GM21737 (cell line): ENCODE data around the gene MYO15B.
A peak's percentile ranks its signal among the peaks of the same experiment; 100 is the strongest.
"Not testable (repeated sequence)": the region's sequence is repeated elsewhere in the genome, so short reads cannot be mapped to it uniquely, and the experiment has no call there.

Experiments used
- ATAC-seq: cut with Tn5 transposase; IDR thresholded peaks from one replicate; pipeline ENCODE4 v1.9.1; 2021; ENCODE audit warnings: mild to moderate bottlenecking, moderate library complexity; ENCODE audit not compliant: unreplicated experiment

The MYO15B gene

DNA sequence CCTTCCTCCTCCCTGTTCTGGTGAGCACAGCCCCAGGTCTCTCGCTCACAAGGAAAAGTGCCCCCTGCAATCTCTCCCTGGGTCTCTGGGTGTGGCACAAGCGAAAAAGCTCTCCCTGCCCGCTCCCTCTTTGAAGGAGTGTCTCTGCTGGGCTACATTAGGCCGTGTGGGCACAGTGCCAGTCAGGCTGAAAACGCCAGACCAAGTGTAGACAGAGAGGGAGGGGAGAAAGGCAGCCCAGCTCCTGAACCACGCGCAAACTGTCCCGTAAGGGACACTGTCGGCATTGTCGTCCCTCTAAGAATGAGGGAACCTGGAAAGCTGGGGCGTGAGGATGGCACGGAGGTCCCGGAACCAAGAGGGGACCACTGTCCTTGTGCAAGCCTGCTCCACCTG is 49.5 kb downstream of the MYO15B start:
- no peak for ATAC-seq

DNA sequence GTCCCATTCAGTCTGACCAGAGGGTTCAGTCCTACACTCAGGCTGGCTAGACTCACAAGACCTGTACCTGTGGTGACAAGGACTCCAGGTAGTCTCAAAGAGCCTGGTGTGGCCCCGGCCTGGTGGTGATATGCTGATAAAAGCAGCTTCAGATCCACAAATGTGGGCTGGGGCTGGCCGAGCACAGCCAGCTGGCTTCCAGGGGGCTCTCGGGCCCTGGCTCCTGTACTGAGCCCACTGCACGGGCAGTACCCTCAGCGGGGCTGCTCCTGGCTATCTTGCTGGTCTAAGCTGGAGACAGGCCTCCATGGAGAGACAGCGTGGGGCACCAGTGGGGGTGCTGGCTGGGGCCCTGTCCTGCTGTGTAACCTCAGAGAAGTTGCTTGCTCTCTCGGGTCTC is 50.0 kb downstream of the MYO15B start:
- no peak for ATAC-seq

DNA sequence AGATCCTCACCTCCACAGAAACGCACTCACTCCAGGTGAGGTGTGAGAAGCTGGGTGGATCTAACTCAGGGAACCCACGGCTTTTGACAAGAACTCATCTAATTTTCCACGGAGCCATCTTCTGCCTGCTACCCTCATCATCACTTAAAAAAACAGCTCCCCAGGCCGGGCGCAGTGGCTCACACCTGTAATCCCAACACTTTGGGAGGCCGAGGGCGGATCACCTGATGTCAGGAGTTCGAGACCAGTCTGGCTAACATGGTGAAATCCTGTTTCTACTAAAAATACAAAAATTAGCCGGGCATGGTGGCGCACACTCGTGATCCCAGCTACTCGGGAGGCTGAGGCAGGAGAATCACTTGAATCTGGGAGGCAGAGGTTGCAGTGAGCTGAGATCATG is 50.4 kb downstream of the MYO15B start:
- ATAC-seq = not testable (repeated sequence)

DNA sequence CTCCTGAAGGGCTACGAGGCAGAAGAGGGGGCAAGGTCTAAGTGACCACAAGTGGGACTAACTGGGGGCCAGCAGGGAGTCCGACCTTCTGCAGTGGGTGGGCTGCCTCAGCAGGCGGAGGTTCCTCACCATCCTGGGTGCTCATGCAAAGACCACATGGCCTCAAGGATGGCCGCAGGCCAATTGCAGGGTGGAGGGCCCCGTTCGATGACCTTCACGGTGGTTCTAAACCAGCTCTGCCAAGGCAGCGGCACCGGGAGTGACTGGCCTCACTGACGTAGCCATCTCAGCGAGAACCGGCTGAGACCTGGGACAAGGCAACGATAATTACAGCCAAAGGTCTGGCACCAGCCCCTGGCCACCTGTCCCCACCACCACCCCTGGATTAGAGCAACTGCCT is 51.3 kb downstream of the MYO15B start:
- ATAC-seq = no peak

DNA sequence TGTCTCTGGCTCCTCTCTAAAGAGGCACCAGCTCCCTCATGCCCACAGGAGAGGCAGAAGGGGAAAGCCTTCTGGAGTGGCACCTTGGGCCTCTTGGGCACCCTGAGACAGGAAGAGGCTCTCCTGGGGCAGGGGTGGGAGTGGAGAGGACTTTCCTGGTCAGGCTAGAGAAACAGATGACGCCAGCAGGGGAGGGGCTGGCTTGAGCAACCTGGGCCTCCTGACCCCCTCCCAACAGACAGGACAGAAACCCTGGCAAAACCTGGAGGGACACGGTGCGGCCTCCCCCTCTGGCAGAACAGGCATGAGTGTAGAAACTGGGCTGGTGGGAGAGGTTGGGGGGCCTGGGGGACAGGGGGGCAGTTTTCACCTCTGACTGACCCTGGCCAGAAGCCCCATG is 51.7 kb downstream of the MYO15B start:
- no peak for ATAC-seq

DNA sequence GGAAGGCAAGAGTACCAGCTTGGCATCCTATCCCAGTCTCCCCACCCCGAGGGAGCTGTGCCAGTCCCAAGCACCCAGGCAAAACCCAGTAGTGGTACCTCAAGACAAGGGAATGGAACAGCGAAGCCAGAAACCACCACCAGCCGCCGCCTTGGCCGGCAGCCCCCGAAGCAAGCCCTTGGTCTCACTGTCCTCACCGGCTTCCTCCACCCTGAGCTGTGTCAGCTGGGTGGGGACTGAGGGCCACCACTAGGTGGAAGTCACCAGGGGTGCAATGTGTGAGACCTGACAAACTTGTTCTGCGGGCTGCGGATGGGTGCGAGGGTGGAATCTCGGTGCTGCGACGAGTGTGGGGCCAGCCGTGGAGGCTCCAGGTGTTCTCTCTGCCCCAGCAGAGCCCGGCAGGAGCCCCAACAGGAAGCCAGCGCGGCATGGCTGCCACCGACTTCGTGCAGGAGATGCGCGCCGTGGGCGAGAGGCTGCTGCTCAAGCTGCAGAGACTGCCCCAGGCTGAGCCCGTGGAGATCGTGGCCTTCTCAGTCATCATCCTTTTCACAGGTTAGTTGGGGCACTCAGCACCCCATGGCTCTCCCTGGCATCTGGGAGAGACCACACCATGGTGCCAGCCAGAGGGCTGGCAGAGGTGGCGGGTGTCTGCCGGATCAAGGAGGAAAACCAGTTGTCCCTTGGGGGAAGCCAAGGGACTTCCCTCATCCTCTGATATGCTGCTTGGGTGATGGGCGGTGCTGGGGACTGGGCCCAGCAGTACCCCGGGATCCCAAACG is 52.4 kb downstream of the MYO15B start:
- no peak for ATAC-seq

DNA sequence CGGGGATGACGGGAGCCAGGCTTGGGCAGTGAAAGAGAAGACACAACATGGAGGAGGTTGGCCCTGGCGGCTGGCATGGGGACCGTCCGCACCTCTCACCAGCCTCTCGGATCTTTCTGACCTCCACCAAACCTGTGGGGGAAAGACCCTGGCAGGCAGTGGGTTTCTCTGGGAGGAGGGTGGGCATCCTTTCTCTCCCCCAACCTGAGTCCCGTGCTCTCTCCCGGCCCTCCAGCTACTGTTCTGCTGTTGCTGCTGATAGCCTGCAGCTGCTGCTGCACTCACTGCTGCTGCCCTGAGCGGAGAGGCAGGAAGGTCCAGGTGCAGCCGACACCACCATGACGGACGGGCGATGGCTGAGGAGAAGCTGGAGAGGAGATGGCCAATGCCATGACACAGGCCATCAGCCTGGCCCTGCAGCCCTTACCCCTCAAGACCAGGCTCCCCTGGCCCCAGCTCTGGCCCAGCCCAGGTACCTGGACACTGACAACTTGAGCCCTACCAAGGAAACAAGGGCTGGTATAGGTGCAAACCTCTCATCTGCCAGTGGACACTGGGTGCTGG is 53.0 kb downstream of the MYO15B start:
- ATAC-seq = no peak

DNA sequence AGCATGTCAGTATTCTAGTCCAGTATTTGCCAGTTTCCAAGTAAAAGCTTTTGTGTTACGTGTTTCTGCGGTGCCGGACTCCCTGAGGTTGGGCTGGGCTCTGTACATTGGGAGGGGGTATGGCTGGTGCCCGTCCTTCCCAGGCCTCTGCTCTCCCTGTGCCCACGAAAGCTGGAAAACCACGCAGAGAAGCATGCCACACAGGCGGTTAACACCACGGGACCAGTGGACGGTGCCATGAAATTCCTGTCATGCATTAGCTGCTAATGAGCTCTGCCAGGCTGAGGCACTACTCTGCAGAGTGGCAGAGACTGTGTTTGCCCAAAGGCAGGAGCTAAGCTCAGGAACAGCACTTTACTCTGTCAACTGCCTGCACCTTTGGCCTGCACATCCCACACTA is 53.7 kb downstream of the MYO15B start:
- no peak for ATAC-seq

DNA sequence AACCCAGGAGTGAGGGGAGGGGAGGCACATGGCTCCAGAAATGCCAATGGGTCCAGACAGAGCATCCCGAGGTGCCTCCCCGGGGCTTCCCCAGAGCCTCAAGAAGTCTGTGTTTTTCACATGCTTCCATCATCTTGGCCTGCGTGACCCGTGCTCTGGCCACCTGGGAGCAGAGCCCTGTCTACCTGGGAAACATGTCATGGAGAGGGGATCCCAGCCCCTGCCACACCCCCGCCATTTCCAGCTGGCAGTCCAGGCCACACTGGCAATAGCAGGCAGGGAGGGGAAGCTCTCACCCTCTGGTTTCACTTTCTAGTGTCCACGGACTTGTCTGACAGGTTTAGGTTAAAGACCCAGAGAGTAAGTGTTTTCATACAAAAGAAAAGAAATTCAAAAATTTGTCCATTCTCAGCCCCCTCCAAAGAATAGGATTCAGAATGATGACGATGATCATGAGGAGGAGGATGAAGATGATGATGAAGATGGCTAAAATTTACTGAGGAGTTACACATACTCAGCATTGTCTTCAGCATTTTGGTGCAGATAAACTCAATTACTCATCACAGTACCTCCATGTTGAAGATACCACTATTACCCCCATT is 54.7 kb downstream of the MYO15B start:
- no peak for ATAC-seq

DNA sequence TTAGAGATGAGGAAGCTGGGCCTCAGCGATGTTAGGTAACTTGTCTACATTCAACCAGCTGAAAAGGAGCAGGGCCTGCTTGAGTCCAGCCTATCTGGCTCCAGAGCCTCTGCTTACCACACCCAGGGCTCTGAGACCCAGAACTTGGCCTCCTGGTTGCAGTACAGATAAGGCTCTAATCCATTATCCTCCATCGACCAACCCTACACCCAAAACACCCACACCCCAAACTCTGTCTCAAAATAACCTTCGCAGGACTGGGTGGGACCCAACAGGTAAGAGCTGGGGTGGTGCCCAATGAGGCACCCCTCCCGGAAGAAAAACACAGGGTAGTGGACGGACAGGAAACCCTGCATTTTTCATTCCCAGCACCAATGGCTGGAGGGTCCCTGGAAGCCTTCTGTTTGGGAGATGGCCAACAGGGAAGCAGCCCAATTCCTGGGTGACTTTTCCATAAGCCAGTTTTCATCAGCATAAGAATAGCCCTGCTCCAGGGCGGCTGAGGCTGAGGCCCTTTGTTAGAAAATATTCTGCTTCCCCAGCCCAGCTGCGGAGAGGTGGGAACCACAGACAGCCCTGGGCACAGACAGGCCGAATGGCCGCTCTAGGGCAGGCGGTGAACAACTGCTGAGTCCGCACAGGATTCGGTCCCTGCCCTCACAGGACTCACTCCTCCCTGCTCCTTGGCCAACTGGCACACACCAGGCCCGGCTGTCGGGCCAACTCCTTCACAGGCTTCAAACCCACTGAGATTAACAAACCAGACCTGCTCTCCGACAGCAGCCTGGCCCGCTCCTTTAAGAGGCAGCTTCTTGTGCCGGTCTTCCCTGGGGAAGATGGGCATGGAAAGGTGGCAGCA is 55.4 kb downstream of the MYO15B start:
- ATAC-seq = no peak

DNA sequence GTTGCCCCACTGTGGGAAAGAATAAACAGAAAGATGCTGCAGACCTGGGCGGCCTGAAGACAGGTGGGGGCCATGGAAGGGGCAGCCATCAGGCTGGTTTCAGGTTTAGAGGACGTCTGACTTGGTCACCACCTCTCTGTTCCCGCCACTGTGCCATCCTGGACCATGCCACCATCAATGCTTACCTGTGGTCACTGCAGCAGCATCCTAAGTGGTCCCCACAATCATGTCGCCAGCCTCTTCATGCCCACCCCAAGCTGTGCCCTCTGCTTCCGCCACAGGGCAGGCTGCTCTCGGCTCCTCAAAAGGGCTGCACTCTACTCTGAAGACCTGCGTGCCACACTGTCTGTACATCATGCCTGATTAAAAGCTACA is 56.0 kb downstream of the MYO15B start:
- ATAC-seq = no peak

DNA sequence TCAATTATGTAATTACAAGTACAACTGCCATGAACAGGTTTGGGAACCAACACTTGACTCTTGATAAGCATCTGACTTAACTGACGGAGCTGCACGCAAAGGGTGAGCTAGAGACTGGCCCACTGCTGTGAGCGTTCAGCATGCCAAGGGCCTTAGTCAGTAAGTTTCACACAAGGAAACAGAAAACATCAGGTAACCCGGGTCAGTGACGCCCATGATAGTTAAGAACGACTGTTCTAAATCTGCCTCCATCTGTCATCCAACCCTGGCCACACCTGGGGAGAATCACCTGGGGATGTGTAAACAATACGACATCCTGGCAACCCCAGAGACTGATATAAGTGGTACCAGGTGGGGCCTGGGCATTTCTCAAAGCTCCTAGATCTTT is 57.9 kb downstream of the MYO15B start:
- no peak for ATAC-seq

DNA sequence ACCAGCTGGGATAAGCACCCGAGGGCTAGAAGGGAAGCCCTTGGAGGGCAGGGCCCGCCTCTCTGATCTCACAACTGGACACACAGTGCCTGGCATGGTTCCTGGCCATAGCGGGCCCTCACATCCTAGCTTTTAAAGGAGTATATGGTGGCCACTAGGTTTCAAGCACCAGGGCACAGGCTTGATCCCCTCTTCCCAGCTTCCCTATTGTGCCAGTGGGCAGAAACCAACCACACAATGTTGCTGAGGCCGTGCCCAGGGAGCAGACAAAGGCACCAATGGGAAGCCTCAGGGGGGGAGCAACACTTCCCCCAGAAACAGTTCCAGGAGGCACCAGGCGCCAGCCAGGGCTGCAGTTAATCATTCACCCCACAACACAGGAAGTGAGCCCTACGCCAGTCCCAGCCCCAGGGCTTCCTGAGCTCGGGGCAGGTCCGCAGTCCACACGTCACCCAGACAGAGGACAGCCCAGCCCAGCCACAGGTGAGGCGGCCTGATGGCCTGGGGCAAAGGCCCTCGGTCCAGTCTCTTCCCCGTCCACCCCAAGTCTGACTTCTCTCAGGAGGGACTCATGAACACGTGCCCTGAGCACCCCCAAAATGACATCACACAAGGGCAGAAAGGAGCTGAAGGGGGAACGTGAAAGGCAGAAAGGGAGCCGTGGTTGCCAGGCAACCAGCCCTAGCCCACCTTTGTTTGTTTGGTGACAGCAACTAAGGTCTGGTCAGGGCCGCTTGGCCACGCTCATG is 58.5 kb downstream of the MYO15B start:
- peak; percentile 92 for ATAC-seq

DNA sequence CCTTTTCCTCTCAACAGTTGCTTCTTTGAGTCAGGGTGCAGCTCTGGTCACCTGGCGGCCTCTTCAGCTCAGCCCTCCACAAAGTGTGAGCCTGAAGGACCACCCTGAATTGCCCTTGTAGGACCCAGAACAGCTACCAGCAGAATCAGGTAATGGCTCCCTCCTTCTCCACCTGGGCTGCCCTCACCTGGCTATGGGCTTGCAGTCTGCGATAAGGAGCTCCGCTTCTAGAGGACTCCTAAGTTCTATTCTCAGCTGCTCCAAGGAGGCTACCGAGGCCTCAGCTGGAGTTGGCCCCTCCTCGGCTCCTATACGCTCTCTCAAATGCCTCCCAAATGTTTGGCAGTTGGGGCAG is 59.0 kb downstream of the MYO15B start:
- no peak for ATAC-seq

DNA sequence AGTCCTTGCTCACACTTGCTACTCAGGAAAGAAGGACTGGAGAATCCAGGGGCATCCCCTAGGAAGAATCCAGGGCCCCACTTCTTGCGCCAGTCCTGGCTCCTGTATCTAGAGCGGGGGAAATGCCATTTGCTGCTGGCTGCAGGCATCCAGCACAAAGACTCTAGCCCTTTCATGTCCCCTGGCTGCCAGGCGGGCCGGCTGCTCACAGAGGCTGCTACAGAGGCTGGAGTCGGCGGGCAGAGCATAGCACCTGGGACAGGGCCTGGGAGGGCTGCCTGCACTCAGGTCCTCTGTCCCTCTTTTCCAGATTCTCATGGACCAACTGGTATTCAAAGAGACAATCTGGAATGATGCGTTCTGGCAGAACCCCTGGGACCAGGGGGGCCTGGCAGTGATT is 59.5 kb downstream of the MYO15B start:
- ATAC-seq = no peak

DNA sequence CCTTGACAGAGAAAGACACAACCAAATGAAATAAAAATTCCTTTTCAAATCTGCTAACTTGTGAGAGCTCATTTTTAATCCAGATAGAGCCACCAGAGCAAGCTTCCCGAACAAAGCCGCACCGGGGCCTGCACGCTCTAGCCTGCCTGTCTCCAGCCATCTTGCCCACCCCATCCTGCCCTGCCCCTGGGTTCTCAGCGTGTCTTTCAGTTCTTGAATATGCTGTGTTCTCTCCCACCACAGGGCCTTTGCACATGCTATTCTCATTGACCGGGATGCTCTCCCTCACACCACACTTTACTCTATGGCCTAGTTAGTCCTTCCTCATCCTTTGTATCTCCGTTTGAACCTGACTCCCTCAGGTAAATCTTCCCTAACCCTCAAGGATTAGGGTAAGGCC is 60.3 kb downstream of the MYO15B start:
- ATAC-seq = no peak

DNA sequence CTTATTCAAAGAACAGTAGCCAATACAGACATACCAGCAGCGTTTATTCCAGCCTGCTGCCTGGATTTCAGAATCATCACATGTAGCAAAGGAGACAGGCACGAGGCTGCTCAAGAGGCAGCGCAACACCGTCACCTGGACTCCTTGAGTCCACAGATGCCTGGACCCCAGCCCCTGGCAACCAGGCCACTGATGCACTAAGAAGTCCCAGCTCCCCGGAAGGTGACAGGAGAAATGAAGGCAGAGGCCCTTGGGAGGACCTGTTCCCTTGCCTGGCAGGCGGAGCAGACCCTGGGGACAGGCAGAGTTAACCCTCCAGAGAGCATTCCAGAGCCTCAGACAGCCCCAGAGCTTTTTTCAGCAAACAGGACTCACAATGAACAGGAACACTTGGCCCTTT is 62.1 kb downstream of the MYO15B start:
- no peak for ATAC-seq

DNA sequence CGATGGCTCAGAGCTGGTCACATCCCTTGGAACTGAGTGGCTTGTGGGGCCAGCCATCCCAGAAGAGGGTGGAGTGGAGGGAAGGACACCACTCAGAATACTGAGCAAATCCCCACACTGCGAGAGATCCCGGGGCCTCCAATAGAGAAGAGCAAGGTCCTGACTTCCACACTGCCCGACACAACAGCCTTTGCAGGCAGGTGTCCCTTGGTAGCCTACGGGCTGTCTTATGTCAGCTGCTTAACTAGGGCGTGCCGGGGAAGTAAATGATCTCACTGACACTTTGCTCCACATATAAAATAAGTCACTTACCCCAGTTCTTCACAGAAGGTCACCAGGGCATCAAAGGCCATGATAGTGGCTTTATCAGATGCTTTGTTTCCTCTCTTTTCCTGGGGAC is 63.3 kb downstream of the MYO15B start:
- ATAC-seq = no peak

DNA sequence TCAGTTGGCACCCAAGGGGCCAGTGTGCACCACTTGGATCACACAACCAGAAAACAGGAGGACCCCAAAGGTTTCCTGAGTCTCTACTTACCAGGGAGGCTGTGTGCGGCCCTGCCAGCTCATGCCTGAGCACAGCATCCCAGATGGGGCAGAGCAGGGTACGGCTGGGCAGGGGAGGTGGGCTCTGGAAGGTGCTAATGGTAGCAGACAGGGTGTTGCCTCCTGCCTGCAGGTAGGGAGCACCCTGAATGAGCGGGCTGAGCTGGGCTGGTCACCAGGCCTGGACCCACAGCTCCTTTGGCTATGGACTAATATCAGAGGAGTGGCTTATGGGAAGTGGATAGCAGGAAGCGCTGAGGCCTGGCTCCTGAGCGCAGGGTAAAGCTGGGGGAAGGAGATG is 64.7 kb downstream of the MYO15B start:
- ATAC-seq = no peak

DNA sequence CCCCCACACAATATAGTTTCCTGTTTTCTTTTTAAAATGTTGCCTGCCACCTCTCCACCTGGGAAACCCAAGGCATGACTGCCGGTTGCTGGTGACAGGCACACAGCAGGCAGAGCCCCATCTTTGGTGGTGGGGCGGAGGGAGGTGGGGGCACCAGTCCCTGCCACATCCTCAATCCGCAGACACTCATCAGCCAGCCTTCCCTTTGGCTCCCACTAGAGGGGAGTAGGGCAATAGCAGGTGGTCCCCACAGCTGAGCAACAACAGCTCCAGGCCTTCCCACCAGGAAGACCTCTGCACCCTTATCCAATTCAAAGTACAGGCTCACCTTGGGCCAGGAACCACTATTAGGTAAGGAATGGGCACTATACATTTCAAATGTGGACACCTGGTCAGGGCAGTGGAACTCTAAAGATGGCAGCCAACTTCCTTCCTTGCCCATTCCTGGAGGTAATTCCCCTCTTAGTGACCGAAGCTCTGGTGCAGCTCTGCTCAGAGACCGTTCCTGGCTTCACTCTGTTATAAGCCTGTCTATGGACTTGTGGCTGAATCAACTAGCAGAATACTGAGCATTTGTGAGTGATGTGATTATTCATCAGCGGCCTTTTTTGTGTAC is 65.4 kb downstream of the MYO15B start:
- no peak for ATAC-seq

DNA sequence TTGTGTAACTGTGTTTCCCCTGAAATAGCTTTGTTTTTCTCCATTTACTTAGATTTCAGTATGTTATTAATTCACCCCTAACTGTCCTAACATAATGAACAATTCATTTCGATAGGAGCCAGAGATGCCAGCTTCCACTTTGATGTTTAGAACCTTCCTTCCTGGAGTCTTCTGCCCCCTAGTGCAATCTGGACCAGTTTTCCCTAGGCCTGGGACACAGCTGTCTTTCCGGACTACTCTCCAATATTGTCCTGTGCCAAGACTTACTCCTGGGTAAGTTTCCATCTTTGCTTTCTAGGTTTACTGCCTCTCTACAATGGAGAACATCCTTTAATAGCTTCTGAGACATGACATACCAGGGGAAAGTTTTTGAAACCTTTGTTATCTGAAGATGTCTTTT is 66.6 kb downstream of the MYO15B start:
- no peak for ATAC-seq
